LoVo (cell line): ENCODE data around the gene VPS26B.
"Not testable (repeated sequence)": the region's sequence is repeated elsewhere in the genome, so short reads cannot be mapped to it uniquely, and the experiment has no call there.

Source experiments
- DNase-seq: peaks from one replicate; pipeline ENCODE4 v3.0.0-alpha.2; 2016; ENCODE audit warnings: low spot score

The VPS26B gene

DNA sequence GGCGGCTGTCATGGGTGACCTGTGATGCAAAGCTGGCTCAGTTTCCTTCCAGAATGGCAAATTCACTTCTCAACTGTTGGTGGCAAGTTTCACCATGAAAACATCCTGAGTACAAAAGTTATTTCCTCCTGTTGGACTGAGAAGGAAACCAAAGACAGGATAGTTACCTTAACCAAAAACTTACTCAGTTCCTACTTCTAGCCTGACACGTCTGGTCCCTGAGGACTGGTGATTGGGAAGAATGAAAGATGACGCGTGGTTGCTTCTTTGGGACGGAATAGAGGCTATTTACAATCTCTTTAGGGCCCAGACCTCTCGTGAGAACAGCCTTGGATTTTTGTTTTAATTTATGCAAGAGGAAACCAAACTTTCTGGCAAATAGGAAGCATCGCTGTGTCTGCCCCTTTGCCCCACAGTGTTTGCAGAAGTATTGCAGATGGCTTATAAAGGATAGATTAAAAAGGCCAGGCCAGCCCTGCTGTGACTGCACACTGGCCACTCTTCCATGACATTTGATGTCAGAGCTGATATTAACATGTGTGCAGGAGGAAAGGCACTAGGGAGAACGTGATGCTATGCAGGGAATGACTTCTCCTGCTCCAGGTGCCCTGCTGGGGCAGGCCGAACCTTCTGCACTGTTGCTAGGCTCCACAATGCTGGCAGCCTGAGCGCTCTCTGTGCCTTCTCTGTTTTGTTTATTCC is 7.6 kb downstream of the VPS26B start:
- no peak for DNase-seq

DNA sequence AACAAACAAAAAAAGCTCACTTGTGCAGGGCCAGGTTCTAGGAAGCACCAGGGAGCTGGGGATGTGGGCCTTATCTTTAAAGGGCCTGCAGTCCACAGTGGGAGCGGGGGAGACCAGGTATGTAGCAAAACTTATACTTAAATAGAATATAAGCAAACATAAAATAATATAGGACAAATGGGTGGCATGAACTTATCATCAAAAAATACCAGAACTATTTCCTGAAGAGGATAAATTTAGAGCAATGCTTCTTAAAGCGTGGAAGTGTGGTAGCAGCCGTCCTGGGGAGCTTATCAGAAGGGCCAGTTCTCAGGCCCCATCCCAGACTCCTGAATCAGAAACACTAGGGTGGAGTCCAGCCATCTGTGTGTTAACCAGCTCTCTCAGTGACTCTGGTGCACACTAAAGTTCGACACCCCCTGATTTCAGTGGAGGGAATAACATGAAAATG is 9.3 kb downstream of the VPS26B start:
- DNase-seq, result no peak

DNA sequence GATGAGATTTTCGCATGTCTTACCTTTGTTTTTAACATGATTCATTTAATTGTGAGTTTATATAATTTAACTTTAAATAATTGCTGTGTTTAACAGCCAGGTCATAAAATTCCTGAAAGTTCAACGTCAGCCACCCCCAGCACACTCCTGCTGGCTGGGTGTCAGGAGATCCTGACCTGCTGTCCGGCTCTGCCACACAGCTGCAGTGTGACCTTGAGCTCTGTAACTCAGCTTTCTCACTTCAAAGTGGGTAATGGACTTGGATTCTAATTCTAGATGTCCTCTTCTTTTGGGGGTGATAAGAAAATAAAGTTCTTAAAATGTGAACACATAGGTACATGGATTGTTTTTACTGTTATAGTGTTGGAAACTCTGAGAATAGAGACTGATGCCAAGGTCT is 10.9 kb downstream of the VPS26B start:
- DNase-seq, result no peak

DNA sequence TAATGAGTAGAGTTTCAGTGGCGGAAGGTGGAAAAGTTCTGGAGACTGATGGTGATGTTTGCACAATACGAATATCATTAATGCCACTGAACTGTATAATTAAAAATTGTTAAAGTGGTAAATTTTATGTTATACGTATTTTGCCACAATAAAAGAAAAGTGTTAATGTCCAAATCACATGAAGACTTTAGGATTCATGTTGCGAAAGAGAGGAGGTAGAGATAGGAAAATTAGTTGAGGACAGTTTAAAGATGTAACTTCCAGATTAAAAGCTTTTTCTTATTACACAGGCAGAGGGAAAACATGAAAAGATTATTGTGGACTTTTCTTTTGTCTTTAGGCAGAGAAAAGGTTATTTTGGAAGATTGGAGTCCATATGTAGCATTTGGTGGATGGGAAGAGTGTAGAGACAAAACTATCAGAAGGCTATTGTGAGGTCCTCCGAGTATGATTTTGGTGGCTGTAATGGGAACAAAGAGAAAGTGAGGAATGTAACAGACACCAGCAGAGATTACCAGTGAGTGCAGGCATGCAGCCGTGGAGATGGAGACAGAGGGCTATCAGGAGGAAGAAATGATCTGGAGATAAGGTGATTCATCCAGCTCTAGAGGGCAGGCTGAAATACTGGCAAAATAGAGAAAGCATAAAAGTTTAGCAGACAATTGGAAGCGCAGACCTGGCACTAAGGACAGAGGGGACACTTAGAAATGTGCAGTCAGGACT is 12.5 kb downstream of the VPS26B start:
- DNase-seq, result no peak

DNA sequence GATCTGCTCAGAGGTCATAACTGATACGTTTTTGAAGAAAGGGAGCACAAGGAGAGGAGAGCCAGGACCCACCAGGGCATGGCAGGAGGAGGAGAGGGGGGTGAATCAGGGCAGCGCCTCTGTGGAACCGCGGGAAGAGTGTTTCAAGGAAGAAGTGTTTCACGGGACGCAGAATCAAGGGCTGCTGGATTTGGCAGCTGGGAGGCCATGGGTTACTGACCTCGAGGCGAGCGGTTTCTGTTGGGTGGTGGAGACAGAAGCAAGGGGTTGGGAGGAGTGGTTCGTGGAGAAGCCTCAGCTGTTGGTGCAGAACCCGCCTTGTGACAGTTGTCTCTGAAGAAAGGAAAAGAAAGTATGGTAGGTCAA is 13.1 kb downstream of the VPS26B start:
- DNase-seq, result no peak

DNA sequence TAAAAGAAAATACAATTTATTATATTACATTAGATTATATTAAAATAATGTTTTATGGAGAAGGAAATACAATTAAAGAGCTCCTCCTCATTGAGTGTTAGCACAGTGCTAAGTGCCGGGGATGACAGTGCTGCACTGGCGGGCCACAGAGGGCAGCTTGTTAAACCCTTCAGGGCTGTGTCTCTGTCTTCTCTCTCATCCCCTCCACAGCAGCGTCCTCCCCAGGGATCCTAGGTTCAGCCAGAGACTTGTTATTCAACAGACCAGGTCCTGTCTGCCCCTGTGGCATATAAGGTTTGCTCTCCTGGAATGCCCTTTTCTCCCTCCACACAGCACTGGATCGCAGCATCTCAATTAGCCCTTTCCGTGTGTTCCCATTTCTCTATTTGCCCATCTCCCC is 14.5 kb downstream of the VPS26B start:
- no peak for DNase-seq

DNA sequence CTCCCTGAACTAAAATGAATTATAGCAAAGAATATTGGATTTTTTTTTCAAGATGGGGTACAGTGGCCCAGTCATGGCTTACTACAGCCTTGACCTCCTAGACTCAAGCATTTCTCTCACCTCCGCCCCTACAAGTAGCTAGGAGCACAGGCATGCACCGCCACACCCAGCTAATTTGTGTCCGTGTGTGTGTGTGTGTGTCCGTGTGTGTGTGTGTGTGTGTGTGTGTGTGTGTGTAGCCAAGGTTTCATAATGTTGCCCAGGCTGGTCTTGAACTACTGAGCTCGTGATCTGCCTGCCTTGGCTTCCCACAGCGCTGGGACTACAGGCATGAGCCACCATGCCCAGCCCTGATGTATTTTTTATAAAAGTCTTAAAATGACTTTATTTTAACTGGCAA is 16.1 kb downstream of the VPS26B start:
- DNase-seq, result no peak

DNA sequence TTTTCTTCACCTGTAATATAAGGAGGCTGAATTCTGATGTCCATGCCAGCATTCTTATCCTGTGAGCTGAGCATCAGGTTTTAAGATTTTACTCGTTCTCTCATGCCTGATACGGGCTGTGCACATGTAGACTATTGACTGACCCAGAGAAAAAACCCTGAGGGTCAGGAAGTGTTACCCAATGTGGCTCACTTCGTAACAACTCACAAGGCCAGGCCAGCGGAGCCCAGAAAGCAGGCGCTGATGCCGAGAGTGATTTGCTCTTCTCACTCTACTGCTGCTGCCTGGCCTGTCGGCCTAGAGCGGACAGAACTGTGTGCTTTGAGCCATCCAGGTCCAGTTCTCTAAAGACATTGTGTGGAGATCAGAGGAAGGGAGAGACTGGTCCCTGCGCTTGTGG is 17.9 kb downstream of the VPS26B start:
- DNase-seq, result no peak

DNA sequence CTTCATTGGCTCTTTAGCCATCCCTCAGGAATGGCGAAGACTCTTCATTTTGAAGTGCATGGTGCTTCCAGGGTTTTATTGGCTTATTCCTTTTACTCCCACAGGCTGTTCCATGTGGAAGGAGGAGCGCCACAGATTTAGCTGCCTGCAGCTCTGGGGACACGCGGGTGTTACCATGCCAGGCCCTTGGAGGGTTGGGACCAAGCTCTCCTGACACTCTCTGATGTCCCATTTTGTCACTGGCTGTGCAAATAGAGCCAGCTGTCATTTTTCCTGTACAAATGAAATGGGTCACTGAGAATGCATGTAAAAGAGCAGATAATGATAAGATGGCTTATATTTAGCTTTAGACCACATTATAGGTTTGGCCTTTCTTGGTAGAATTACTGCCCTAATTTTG is 19.4 kb downstream of the VPS26B start:
- no peak for DNase-seq

DNA sequence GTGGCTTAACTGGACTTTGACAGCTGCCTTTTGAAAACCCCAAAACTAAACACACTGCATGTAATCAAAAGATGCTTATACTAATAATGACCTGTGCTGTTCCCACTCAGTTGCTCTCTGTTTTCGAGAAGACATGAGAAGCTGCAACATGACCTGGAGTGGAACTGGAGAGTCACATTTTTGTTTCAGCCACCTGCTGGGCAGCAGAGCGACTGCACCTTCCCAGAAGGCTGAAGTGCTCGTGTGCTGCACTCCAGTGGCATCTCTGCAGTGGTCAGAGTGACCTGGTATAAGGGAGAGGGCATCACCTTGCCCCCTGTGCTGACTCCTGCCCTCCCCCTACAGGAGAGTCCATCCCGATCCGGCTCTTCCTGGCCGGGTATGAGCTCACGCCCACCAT is 20.1 kb downstream of the VPS26B start:
- no peak for DNase-seq

DNA sequence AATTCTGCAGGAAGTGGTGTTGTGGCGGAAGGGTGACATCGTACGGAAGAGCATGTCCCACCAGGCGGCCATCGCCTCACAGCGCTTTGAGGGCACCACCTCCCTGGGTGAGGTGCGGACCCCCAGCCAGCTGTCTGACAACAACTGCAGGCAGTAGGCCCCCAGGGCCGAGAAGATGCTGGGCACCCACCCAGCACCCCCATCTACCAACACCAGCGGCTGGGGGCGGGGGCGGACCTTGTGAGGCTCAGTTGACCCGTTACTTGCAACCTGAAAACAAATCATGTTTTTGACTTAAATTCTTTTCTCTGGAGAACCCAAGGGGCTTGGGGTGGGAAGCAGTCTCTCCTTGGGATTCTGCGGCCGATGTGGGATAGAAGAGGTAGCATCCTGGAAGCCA is 21.0 kb downstream of the VPS26B start:
- no peak for DNase-seq

DNA sequence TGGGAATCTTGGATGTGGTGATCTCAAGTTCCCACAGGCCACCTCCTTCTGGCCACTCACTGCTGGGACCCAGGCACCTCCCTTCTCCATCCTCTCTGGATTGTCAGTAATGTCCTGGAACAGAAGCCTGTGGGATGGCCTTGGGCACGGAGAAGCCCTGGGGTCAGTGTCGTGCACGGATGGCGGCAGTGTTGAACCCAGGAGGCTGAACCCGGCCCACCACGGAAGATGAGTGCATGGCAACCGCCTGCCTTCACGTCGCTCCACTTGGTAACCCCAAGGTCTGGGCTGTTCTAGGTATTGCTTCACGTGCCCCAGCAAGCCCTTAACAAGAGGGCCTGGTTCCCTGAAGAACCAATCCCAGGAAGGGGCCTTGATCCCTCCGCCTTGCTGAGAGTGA is 21.6 kb downstream of the VPS26B start:
- no peak for DNase-seq

DNA sequence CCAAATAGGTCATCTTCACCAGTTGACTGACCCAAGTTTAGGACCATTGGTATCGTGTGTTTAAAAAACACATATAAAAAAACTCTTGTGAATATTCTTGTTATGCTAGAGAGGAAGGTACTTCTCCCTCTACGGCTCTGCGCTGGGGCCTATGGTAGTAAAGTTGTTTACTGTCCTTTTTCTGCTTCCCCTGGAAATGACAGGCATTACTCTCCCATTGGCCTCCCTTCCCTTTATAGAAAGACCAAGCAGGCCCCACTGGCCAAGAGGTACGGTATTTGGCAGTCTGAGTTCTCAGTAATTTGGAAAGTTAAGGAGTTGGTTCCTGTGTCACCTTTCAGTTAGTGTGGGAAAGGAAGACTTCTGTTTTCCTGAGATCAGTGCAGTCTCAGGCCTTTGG is 22.2 kb downstream of the VPS26B start:
- no peak for DNase-seq

DNA sequence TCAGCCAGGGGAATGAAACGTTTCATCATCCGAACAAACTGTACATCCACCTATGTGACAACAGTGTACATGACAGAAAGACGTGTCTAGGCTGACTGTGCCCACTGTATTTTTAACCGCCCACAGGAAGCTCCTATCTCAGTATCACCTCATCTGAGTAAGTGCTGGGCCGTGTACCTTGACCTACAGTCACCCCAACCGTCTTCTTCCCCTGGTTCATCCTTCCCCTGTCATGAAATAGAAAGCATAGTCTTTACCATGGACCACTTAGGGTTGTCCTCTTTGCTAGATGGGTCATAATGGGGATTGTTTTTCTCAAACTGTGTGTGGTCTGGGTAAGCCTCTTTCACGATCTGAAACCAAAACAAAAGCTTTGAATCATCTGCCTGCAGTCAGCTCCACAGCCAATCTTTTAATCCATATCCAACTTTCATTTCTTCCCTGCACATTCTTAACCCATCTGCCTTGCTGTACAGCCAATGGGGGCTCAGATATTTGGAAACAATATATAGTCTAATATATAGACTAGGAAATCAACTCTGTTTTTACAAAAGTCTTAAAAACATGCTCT is 24.5 kb downstream of the VPS26B start:
- no peak for DNase-seq

DNA sequence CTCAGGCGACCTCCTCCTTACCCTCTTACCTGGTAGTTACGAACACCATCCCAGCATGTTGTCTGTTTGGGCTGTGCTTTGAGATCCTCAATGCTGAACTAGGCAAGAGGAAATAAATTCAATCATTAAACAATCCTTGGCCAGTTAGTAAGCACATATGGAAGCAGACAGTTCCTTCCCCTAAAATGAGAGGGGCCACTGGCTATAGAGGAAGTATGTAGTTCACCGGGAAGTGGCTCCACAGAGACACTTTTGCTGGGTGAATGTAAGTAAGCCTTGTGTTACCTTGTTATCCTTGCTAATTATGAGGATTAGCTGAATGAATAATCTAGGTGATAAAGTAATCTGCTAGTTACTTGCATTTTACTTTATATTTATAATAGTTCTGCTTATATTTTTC is 25.8 kb downstream of the VPS26B start:
- DNase-seq, result no peak

DNA sequence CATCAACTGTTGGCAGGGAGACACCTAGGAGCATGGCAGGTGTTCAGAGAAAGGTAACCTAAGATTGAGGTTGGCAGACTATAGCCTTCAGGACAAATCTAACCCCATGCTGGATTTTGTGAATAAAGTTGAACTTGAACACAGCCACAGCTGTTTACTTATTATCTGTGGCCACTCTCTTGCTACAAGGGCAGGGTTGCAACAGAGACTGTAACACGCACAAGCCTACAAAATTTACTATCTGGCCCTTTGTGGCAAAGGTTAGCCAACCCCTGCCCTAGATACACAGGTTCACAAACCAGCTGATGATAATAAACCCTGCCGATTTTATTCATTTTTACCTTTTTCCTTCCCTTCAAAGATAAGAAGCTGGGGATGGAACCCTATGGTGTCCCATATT is 26.2 kb downstream of the VPS26B start:
- no peak for DNase-seq

DNA sequence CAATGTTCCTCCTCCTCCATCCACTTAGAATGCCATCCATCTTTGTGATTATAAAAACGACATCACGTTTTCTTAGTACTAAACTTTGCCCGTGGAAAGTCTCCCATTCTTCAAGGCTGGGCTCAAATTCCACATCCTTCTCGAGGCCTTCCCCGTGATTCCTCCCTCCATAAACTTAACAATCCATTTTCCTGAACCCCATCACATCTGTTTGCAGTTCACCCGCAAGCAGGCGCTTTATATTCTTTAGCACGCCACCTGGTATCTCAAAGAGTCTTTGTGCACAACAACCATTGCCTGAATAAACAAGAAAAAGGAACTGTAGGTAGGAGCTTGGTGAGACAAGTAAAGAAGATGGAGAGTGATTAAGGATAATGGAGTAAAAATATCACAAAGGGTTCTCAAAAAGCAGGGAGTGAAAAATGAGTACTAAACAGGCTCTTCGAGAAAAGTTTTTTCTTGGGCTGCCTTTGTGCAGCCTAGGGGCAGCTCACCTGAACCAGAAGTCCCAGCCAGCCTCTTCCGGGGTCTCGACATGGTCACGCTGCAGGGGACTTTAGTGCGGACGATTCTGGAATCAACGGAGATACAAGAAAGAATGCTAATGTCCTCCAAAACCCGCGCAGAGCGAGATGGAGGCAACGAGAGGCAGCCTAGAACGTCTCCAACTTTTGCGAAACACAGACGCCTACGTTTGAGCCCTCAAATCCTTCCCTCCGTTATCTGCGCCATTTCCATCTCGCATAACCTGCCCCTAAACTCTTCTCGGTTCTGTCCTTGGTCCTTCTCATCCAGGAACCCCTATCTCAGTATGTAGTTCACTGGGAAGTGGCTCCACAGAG is 28.1 kb downstream of the VPS26B start:
- no peak for DNase-seq

DNA sequence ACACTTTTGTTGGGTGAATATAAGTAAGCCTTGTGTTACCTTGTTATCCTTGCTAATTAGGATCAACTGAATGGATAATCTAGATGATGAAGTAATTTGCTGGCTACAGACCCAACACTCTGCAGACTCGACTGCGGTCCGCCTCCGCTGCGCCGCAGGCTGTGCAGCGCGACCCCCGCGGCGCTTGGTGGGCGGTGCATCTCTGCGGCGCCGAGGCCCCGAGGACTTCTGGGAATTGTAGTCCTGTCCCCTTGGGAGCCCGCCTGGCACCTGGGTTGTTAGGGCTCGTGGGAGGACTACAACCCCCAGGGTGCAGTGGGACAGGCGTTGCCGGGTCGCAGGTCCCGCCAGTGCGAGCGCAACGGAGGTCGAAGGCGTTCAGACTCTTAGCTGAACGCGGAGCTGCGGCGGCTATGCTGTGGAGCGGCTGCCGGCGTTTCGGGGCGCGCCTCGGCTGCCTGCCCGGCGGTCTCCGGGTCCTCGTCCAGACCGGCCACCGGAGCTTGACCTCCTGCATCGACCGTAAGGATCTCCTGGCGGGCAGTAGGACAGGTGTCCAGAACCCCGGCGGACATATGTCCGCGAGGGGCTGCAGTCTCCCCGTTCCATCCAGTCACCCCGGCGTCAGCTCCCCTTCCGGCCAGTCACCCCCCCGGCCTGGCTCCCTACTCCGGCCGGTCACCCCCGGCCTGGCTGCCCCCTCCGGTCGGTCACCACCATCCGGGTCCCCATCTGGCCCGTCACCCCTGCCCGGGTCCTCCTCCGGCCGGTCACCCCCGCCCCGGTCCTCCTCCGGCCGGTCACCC is 28.9 kb downstream of the VPS26B start, which contains the start of the genes ACAD8 and THYN1:
TSS of gene ACAD8 (plus strand) at position 381 of the 806 bp plus-strand sequence. CDS start at position 414, 33 bp downstream.
TSS of gene THYN1 (minus strand) at position 165 of the 806 bp plus-strand sequence. CDS start 470 bp downstream, outside the sequence.
- DNase-seq, result peak; percentile 94

DNA sequence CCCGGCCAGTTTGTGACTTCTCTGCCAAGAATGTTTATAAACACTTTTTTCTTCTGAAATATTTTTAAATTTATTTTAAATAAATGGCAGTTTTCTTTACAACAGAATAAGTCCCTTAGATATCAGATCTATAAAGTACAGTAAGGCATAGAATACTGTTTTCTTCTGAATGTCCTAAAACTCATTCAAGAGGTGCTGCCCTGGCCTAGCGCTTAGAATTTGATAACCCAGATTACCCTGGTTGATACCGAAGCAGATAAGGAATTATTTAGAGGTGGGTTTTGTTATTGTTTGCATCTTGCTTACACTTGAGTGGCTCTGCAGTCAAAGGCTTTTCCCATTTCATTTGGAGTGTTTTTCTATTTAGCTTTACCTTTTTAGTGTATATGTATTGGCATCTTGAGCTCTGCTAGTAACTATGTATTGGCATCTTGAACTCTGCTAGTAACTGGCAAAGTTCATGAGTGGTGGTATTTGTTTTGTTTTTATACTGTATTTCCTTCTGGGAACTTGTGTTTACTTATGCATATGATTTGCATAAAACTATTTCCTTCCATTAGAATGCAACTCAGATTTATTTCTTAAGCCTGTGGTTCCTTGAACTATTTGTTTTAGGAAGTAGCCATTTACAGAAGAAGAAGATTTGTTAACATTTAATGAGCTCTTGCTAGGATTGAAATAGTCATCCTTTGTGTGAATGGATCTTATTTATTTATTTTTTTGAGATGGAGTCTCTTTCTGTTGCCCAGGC is 30.1 kb downstream of the VPS26B start:
- peak; percentile 2 for DNase-seq

DNA sequence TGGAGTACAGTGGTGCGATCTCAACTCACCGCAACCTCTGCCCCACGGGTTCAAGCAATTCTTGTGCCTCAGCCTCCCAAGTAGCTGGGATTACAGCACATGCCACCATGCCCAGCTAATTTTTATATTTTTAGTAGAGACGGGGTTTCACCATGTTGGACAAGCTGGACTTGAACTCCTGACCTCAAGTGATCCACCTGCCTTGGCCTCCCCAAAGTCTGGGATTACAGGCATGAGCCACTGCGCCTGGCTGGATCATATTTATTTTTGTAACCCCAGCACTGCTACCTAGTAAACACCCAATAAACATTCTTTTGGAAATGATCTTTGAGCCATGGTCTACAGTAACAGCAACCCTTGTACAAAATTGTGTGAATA is 30.7 kb downstream of the VPS26B start:
- not testable (repeated sequence) for DNase-seq

DNA sequence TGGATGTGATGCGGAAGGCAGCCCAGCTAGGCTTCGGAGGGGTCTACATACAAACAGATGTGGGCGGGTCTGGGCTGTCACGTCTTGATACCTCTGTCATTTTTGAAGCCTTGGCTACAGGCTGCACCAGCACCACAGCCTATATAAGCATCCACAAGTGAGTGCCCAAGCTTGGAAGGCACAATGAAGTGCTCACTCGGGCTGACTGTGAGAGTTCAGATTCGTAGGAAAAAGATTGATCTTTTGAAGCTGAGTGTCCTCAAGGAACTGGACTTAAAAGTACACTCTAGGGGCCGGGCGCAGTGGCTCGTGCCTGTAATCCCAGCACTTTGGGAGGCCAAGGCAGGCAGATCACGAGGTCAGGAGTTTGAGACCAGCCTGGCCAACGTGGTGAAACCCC is 32.6 kb downstream of the VPS26B start:
- no peak for DNase-seq
